SJCRH30 (cell line): ENCODE data around the gene MTX1. TPM values are rescaled to one million over a fixed set of nuclear protein-coding genes. Genes with fewer than 3 reads are reported as not detected.
A peak's percentile ranks its signal among the peaks of the same experiment; 100 is the strongest.
"Not testable (repeated sequence)": the region's sequence is repeated elsewhere in the genome, so short reads cannot be mapped to it uniquely, and the experiment has no call there.

ENCODE experiments used
- DNase-seq, 2 experiments: peaks; one replicate each; pipeline ENCODE4 v3.0.0-alpha.2; 2015 to 2020
- H3K27ac ChIP-seq: fragments of 250-450 bp; sonication (Bioruptor Pico); 2 replicates; pipeline ENCODE4 v1.5.1; 2020; ENCODE audit warnings: mild to moderate bottlenecking, moderate library complexity
- H3K27me3 ChIP-seq: fragments of 250-450 bp; sonication (Bioruptor Pico); 2 replicates; pipeline ENCODE4 v1.5.1; 2020; ENCODE audit warnings: mild to moderate bottlenecking, moderate library complexity
- H3K36me3 ChIP-seq: fragments of 250-450 bp; sonication (Bioruptor Pico); 2 replicates; pipeline ENCODE4 v1.5.1; 2020; ENCODE audit warnings: mild to moderate bottlenecking, moderate library complexity
- H3K4me1 ChIP-seq: fragments of 250-450 bp; sonication (Bioruptor Pico); 2 replicates; pipeline ENCODE4 v1.5.1; 2020; ENCODE audit warnings: mild to moderate bottlenecking, moderate library complexity
- H3K4me3 ChIP-seq: fragments of 250-450 bp; sonication (Bioruptor Pico); 2 replicates; pipeline ENCODE4 v1.5.1; 2020; ENCODE audit warnings: mild to moderate bottlenecking, moderate library complexity
- H3K9me3 ChIP-seq: fragments of 250-450 bp; sonication (Bioruptor Pico); replicated peaks from 2 replicates; pipeline ENCODE4 v1.5.1; 2020; ENCODE audit warnings: mild to moderate bottlenecking, moderate library complexity
- total RNA-seq: library from RNA; depleted of rRNA; stranded (reverse); fragments of >200 nt; shearing (Covaris generic); gene quantifications from 2 replicates; pipeline ENCODE4 v1.2.3, GENCODE V29; 2014

MTX1 gene
- total RNA-seq, 1 experiment from 2014 or later = 25.2 TPM

DNA sequence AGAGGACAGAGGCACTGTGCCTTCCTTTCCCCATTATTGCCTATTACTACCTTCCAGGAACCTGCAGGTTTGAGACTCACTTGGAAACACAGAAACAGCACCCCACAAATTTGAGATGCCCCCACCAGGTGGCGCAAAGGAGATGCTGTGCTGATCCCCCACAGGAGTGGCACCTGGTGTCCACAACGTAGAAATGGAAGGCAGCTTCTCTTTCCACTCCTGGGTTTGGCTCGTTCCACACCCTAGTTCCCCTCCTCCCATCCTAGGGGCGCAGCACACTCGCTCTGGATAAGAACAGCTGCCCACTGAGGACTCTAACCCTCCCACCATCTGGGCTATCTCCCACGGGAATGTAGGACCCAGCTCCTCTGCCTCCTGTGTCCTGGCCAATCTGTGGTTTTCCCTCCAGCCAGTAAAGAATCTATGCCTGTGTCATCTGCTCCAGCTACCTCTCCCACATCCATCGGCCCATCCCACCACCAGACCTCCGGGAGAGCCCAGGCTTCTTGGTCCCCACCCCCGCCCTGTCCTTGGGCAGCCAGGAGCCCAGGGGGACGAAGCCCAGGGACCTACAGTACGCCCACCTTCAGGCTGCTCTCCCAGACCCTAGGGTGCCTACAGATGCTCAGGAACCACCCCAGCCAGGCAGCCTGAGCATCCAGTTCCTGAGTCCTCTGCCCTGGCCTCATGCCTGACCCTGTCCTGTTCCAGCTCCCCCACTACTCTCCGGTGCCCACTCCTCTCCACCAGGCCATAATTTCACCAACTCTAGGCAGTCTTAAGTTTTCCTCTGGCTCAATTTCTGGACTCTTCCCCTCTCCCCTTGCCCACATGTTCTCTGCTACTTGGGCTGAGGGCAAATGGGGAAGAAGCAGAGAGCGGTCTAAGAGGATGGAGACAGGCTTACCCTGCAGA is 1.3 kb upstream of the MTX1 start:
- Histone ChIP-seq H3K4me1 (no peaks in the 10 kb centered on the region; the same call in none of the 2 replicates), H3K9me3 (no peaks in the 10 kb centered on the region), H3K4me3 (peak overlapping the region; percentile 82), H3K36me3 (no peaks in the 10 kb centered on the region), H3K27me3 (no peaks in the 10 kb centered on the region), H3K27ac (no peak overlapping the region)
- peak; percentile 80 to 88 for DNase-seq

DNA sequence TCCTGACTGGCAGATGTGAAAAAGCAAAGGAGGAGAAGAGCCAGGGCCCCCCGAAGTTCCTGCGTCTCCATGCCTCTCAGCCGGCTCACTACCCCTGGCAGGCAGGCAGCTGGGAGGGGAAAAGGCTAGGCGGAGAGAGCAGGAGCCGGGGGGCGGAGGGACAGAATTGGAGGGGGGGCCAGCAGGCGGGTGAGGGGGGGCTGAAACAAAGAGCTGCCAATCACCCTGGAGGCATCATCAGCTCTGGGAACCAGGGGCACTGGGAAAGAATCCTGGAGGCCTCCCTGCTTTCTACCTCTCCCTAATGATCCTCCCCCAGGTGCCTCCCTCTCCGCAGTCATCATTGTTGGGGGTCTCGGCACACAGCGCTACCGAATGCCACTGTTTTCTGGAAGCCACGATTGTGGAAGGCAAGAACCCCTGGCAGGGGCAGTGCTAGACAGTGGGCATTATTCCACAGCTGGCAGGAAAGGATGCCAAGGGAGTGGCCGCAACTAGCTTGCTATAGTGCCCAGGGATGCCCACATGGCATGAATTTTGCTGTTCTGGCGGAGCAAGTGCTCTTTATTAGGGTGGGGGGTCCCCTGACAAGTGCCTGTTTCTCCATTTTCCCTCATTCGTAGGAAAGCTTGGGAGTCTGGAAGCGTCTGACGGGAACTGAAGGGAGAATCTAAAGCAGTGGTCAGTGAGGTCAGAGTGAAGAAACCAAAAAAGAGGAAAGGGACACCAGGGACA is 522 bp upstream of the MTX1 start, which contains the start of gene THBS3:
TSS of gene THBS3 (minus strand) at position 92 of the 735 bp plus-strand sequence. CDS start at position 71, 21 bp downstream.
- H3K9me3 ChIP-seq = no peaks in the 10 kb centered on the region
- DNase-seq = peak; percentile 37 to 39
- no peaks in the 10 kb centered on the region for H3K27me3 ChIP-seq
- H3K4me3 ChIP-seq = peak within 1 kb of the TSS; percentile 82
- H3K36me3 ChIP-seq = no peaks in the 10 kb centered on the region
- H3K27ac ChIP-seq = peak within 1 kb of the TSS; percentile 85
- no peaks in the 10 kb centered on the region; the same call in none of the 2 replicates for H3K4me1 ChIP-seq

DNA sequence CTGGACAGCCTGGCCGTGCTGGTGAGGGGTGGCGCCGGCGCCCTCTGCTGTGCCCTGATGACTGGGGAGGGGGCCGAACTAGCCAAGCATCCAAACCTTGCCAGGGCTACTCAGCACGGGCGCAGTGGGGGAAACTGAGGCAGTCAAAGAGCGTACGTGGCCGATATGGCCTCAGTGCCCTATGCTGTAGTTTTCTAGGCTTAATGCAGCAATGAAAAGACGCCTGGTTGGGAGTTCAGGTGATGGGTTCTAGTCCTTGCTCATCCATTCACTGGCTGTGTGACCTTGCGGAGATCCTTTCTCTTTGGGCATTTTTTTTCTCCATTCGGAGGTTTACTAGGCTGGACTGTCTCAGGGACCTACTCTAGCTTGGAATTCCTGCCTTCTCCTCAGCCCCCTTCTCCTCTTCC is 822 bp downstream of the MTX1 start:
- Histone ChIP-seq H3K4me1 (no peaks in the 10 kb centered on the region; the same call in none of the 2 replicates), H3K36me3 (no peaks in the 10 kb centered on the region), H3K27ac (peak overlapping the region; percentile 85), H3K4me3 (peak overlapping the region; percentile 82), H3K9me3 (no peaks in the 10 kb centered on the region), H3K27me3 (no peaks in the 10 kb centered on the region)
- peak in 1 of 2 experiments; percentile 22 for DNase-seq

DNA sequence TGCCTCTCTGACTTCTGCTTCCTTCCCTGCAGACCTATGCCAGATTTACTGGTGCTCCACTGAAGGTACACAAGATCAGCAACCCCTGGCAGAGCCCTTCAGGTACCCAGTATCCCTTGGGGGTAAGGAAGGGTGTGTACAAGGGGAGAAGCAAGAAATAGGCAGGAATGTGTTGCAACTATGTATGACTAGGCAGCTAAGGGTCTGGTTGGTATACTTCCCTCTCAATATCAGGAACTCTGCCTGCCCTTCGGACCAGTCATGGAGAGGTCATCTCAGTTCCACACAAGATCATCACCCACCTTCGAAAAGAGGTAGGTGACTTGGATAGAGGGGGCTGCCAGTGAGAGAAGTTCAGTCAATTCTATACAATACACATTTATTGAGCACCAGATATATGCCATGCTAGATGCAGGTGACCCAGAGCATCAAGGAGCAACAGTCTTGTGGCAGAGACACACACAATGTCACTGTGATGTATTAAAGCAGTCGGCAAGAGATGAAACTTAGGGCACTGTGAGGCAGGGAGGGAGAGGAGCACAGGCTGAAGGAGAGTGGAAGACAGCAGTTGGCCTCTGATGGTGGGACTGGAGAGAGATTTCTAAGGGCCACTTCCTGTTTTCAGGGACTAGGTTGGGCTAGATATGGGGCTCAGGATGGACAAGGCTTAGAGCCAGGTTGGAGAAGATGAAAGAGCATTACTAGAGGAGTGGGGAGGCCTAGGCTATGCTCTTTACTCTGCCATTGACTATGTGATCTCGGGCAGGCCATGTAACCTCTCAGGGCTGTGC is 2.0 kb downstream of the MTX1 start:
- H3K4me3 ChIP-seq = no peak overlapping the region
- H3K36me3 ChIP-seq = no peaks in the 10 kb centered on the region
- no peaks in the 10 kb centered on the region for H3K27me3 ChIP-seq
- H3K9me3 ChIP-seq = no peaks in the 10 kb centered on the region
- no peaks in the 10 kb centered on the region; the same call in none of the 2 replicates for H3K4me1 ChIP-seq
- DNase-seq = no peak
- no peak overlapping the region for H3K27ac ChIP-seq

DNA sequence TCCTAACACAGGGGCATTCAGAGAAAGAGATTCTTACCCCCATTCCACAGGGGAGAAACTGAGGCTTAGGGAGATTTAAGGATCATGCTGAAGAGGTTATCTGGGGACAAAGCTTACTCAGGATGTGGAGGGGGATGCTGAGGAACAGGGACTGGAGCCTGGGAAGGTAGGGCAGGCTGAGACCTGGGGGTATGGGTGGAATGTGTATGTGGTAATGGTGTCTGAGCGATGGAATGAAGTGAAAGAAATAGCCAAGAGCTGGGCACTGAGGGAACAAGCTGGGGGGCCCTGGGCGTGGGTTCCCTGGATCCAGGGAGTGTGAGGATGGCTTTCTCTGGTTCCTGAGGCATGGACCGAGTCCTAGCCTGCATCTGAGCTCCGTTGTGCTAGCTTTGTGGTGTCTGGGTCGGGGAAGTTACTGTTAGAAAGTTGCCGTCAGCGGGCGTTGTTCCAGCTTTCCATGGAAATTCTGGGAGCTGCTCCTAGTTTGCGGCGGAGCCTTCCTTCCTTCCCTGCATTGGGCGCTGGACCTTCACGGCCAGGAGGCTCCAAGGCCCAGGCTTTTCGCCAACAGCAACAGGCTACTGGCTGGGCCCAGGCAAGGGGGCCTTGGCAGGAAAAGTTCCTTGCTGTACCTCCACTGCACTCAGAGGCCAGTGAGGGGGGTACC is 3.0 kb downstream of the MTX1 start:
- not testable (repeated sequence) for DNase-seq

DNA sequence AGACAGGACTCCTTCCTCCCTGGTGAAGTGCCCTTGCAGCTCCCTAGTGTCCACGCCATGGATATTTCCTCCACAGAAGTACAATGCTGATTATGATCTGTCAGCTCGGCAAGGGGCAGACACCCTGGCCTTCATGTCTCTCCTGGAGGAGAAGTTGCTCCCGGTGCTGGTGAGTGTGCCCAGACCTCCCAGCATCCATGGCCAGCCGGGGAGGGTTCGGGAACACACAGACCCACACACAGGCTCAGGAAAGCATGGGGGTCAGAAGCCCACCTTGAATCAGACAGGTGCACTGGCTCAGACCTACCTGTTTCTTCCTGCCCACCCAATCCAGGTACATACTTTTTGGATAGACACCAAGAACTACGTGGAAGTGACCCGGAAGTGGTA is 3.6 kb downstream of the MTX1 start:
- H3K27ac ChIP-seq, H3K36me3 ChIP-seq, H3K4me1 ChIP-seq: not testable (repeated sequence)

More for the DNA sequence above, 3.0 kb downstream of the MTX1 start:
- H3K9me3 ChIP-seq, H3K4me3 ChIP-seq, H3K4me1 ChIP-seq, H3K27me3 ChIP-seq, H3K36me3 ChIP-seq, H3K27ac ChIP-seq: not testable (repeated sequence)

DNA sequence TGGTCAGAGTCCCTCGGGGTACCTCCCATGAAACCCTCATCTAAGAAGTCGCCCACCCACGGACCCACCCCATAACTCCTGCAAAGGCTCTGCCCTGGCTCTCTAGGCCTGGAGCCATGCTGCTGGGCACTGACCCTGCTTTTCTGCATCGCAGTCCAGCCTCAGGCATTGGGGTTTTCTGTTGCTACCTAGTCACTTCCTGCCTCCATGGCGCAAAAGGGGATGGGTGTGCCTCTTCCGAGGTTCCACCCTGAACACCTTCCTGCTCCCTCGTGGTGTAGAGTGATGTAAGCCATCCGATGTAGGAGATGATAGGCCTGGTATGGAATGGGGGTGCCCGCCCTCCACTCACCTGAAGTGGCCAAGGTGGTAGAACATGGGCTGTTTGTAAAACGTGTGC is 6.2 kb downstream of the MTX1 start:
- not testable (repeated sequence) for H3K36me3 ChIP-seq, DNase-seq, H3K4me3 ChIP-seq, H3K4me1 ChIP-seq, H3K27ac ChIP-seq, H3K9me3 ChIP-seq, H3K27me3 ChIP-seq

More for the DNA sequence above, 3.6 kb downstream of the MTX1 start:
- not testable (repeated sequence) for H3K27me3 ChIP-seq, H3K4me3 ChIP-seq, DNase-seq, H3K9me3 ChIP-seq

DNA sequence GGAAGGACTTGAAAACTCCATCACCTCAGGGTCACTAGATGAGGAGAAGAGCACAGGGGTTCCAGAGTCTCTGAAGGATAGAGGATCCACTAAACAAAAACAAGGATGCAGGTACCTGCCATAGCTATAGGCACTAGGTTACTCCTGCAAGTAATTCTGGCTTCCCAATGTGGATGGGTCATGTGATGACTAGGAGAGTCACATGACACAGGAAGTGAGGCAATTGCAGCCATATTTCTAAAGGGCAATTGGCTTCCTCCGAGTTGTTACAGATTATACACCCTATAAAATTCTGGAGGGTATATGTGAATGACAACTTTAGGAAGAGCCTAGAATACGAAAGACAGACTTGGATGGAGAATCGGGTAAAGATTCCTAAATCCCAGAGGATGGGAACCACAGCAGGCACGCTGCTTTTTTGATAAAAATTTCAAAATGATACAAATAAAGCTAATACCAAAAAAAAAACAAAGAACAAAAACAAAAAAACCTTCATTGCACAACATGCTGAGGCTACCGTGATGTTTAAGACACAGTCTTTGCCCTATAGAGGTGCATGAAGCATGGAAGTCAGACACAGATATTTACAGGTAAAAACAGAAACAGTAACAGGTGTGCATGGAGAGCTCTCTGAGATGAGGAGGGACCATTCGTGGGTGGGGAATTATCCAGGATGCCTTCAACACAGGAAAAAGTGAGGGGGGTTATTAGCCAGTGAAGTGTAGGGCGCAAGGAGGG is 10.5 kb downstream of the MTX1 start:
- no peaks in the 10 kb centered on the region for H3K36me3 ChIP-seq
- H3K27me3 ChIP-seq = no peaks in the 10 kb centered on the region
- no peaks in the 10 kb centered on the region for H3K4me1 ChIP-seq
- peak; percentile 33 to 69 for DNase-seq
- H3K9me3 ChIP-seq = no peaks in the 10 kb centered on the region
- H3K27ac ChIP-seq = no peak overlapping the region
- H3K4me3 ChIP-seq = no peak overlapping the region

DNA sequence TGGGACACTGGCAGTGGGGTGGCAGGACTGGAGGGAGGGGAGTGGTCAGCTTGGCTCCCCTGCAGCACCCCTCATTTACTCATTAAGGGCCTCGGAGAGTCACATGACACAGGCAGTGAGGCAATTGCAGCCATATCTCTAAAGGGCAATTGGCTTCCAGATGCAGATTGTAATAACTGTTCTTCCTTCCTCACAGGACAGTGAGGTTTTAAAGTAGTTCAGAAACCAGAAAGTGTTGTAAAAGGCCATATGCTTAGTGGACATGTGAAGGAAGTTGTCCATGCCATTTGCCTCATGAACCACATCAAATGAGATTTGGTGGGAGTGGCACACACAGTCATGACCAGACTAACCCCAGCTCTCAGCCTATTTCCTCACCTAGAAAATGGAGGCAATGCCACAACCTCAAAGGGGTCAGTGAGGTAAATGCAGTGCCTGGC is 11.1 kb downstream of the MTX1 start:
- DNase-seq = no peak
- Histone ChIP-seq H3K9me3 (no peaks in the 10 kb centered on the region), H3K27me3 (no peaks in the 10 kb centered on the region), H3K27ac (no peak overlapping the region), H3K4me3 (no peak overlapping the region), H3K4me1 (no peaks in the 10 kb centered on the region), H3K36me3 (no peaks in the 10 kb centered on the region)

DNA sequence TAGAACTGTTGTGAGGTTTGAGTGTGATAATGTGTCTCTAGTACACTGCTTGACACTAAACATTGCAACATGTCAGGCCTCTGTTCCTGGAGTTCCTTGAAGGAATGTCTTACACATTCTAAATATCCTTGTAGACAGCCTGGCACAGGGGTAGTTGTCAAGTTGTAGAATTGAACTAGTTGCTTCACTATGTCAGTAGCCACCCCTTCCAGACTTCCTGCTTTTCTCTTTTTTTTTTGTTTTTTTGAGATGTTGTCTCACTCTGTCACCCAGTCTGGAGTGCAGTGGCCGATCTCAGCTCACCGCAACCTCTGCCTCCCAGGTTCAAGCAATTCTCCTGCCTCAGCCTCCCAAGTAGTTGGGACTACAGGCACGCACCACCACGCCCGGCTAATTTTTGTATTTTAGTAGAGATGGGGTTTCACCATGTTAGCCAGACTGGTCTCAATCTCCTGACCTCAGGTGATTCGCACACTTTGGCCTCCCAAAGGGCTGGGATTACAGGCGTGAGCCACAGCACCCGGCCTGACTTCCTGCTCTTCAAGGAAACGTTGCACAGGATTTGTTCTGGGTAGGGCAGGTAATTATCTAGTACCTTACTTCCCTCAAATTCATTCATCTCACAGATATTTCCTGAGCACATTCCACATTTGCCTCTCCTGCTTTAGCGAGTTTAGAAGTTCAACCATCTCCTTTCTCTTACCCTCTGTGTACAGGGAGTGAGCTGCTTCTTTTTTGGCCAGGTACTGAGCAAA is 11.9 kb downstream of the MTX1 start:
- not testable (repeated sequence) for H3K27ac ChIP-seq, H3K27me3 ChIP-seq, H3K36me3 ChIP-seq, DNase-seq, H3K9me3 ChIP-seq, H3K4me1 ChIP-seq, H3K4me3 ChIP-seq

DNA sequence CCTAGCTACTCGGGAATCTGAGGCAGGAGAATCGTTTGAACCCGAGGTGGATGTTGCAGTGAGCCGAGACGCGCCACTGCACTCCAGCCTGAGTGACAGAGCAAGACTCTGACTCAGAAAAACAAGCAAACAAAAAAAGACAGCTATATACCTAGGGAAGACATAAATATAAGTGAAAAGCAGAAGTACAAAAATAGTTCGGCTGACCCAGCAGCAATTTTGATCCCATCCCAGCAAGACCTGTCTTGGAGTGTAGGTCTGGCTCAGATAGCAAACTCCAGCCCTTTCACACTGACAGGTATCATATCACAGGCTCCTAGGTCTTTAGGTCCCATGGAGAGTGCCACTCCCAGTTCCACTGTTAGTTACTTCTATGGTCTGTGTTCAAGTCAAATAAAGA is 14.6 kb downstream of the MTX1 start:
- Histone ChIP-seq H3K27ac (no peak overlapping the region), H3K27me3 (no peaks in the 10 kb centered on the region), H3K9me3 (no peaks in the 10 kb centered on the region), H3K4me1 (peaks cover 3% of the 10 kb centered on the region), H3K36me3 (no peaks in the 10 kb centered on the region; the same call in 1 of the 2 replicates), H3K4me3 (no peak overlapping the region)
- no peak for DNase-seq

DNA sequence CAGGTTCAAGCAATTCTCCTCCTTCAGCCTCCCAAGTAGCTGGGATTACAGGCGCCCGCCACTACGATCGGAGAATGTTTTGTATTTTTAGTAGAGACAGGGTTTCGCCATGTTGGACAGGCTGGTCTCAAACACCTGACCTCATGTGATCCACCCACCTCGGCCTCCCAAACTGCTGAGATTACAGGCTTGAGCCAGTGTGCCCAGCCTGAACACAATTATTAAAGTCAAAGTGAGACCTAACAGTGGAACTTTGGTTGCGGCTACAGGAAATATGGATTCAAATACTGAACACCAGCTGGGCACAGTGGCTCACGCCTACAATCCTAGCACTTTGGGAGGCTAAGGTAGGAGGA is 16.9 kb downstream of the MTX1 start:
- H3K9me3 ChIP-seq, H3K4me3 ChIP-seq, H3K27me3 ChIP-seq, H3K4me1 ChIP-seq, DNase-seq, H3K36me3 ChIP-seq, H3K27ac ChIP-seq: not testable (repeated sequence)
